ENCODE data around the gene RHOF. TPM values are rescaled to one million over a fixed set of nuclear protein-coding genes. Genes with fewer than 3 reads are reported as not detected.
A peak's percentile ranks its signal among the peaks of the same experiment; 100 is the strongest.

The RHOF gene
- total RNA-seq, 2 donors from 2014 or later, result 103 to 123 TPM

DNA sequence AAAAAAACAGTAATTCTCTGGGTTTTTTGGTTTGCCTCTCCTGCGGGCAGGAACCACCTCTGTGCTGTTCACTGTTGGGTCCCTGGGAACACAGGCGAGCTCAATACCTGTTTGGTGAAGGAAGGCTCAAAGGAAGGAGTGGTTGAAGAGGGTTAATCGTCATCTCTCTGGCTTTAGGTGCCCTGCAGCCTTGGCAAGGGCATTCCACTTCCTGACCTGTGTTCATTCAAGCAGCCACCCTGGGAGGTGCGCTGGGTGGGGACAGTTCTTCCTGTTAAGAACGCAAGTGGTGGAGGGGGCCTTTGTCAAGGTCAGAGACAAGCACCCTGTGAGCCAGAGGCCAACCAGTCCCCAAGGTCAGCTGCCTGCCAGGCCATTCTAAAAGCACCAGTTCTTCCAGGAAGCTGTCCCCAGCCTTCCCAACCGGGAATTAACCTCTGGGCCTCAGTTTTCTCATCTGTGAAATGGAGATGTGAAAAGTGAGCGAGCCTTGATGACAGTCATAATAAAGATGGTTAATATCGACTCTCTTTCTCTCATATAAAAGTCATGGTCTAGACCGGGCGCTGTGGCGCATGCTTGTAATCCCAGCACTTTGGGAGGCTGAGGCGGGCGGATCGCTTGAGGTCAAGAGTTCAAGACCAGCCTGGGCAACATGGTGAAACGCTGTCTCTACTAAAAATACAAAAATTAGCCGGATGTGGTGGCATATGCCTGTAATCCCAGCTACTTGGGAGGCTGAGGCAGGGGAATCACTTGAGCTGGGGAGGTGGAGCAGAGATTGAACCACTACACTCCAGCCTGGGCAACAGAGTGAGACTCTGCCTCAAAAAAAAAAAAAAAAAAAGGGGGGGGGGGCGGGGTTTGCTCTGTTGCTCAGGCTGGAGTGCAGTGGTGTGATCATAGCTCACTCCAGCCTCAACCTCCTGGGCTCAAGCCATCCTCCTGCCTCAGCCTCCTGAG, 6.1 kb downstream of the RHOF start:
- ATAC-seq (replicated peaks), result no peak
- peaks cover 40% of the 10 kb centered on the region for H3K4me1 Mint-ChIP-seq
- no peaks in the 10 kb centered on the region for H3K9me3 Mint-ChIP-seq
- peak overlapping the region; percentile 98 for H3K27ac Mint-ChIP-seq
- H3K27me3 Mint-ChIP-seq, result no peaks in the 10 kb centered on the region
- peaks cover 93% of the 10 kb centered on the region for H3K36me3 Mint-ChIP-seq (ENCODE audit: low read depth)
- peak overlapping the region; percentile 94 for H3K4me3 Mint-ChIP-seq

DNA sequence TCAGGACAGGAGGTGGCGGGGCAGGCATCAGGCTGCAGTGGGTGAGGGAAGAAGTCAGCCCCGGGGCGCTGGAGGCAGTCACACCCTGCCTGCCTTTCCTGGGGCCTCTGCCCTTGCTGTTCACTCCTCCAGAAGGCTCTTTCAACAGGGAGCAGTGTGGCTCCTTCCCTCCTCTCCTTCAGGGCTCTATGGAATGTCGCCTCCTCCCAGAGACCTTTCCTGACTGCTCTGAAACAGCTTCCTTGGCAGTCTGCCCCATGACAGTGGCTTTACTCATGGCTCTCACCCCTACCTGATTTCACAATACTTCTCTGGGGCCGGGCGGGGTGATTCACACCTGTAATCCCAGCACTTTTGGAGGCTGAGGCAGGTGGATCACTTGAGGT, 7.1 kb downstream of the RHOF start:
- Mint-ChIP-seq H3K4me3 (peak overlapping the region; percentile 94), H3K36me3 (ENCODE audit: low read depth) (peaks cover 93% of the 10 kb centered on the region), H3K27me3 (no peaks in the 10 kb centered on the region), H3K9me3 (no peaks in the 10 kb centered on the region), H3K4me1 (peaks cover 44% of the 10 kb centered on the region), H3K27ac (peak overlapping the region; percentile 98)
- no peak for ATAC-seq (replicated peaks)

DNA sequence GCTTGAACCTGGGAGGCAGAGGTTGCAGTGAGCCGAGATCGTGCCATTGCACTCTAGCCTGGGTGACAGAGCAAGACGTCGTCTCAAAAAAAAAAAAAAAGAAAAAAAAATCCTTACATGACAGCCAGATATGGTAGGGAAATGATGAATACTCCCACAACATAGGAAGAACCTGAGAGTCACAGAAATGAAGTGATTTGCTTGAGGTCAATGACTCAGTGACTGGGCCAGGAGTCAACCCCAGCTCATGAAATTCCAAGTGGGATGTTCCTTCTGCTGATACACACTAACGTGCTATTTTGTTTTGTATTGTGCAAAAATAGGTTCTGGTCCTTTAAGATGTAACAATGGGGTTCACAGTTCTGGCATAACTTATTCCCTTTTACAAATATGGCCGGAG, 9.0 kb downstream of the RHOF start:
- peaks cover 93% of the 10 kb centered on the region for H3K36me3 Mint-ChIP-seq (ENCODE audit: low read depth)
- H3K9me3 Mint-ChIP-seq, result no peaks in the 10 kb centered on the region
- peaks cover 35% of the 10 kb centered on the region for H3K4me1 Mint-ChIP-seq
- H3K27me3 Mint-ChIP-seq, result no peaks in the 10 kb centered on the region
- peak overlapping the region; percentile 79 for H3K27ac Mint-ChIP-seq
- H3K4me3 Mint-ChIP-seq, result peak overlapping the region; percentile 74
- ATAC-seq (replicated peaks), result peak; percentile 47

DNA sequence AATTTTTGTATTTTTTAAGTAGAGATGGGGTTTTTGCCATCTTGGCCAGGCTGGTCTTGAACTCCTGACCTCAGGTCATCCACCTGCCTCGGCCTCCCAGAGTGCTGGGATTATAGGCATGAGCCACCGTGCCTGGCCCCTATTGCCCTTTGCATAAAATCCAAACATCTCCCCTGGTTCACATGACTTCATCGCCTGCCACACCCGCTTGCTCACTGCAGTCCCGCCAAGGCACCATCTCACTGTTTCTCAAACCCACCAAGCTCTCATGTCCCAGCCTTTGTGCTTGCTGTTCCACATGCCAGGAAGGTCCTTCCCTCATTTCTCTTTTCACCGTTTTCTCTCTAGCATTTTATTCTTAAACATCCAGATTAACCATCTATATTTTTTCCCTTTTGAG, 9.7 kb downstream of the RHOF start:
- peak overlapping the region; percentile 79 for H3K27ac Mint-ChIP-seq
- H3K4me3 Mint-ChIP-seq, result peak overlapping the region; percentile 74
- H3K4me1 Mint-ChIP-seq, result peaks cover 35% of the 10 kb centered on the region
- no peaks in the 10 kb centered on the region for H3K9me3 Mint-ChIP-seq
- H3K27me3 Mint-ChIP-seq, result no peaks in the 10 kb centered on the region
- no peak for ATAC-seq (replicated peaks)
- peaks cover 93% of the 10 kb centered on the region for H3K36me3 Mint-ChIP-seq (ENCODE audit: low read depth)

DNA sequence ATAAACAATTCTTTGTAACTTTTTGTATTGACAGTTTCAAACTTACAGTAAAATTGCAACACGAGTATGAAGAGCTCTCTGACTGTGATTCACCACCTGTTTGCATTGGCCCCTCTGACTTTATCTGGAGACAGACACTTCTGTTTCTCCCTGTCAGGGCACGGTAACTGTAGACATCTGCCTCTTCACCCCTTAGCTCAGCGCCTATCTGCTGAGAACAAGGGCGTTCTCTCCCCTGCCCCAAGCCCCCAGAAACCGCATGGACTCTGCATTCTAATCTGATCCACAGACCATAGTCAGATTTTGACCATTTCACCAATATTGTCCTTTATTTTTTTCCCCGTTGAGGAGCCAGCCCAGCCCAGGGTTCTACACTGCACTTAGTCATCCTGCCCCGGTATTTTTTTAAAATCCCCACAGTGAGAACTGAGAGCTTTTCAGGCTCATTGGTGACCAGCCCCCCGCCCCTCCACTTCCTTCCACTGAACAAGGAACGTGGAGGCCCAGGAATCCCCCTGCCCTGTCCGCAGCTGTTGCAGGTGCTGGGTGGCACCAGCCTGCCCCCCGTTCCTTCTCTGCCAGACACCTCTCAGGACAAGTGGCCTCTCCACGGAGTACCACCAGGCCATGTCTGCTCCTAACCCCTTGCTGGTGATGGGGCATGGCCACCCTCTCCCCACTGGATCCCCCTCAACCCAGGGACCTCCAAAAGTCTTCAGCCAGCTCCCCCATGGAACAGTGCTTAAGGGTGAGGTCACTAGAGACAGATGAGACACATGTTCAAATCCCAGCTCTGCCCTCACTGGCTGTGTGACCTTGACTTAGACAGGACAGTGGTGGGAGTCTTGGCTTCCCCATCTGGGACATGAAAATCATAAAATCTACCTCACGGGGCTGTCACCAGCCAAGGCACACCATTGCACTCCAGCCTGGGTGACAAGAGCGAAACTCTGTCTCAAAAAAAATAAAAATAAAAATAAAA, 11.2 kb downstream of the RHOF start:
- ATAC-seq (replicated peaks), result peak; percentile 77
- Mint-ChIP-seq H3K27me3 (no peaks in the 10 kb centered on the region), H3K9me3 (no peaks in the 10 kb centered on the region), H3K36me3 (ENCODE audit: low read depth) (peaks cover 88% of the 10 kb centered on the region), H3K4me1 (peaks cover 31% of the 10 kb centered on the region), H3K27ac (peak overlapping the region; percentile 87), H3K4me3 (peak overlapping the region; percentile 74)

DNA sequence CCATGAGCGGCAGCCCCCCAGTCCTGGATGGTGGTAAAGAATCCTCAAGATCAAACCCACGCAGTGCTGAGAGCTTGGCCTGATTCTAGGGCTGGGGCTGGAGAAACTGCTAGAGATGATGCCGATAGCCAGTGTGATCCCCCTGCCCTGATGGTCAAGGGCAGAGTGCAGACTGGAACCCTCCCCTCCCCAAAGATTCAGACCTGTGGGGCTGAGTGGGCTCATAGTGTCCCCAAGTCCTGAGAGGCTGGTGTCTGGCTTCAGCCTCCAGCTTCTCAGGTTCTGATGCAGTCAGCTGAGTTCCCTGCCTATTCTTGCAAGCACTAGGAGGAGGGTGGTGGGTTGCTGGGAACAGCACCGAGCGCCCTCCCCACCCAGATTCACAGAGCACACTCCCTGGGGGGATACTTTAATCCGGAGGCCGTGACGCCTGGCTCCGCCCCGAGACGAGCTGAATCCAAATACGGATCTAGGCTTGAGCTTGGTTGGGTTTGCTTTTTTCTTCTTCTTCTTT, 11.9 kb downstream of the RHOF start:
- Mint-ChIP-seq H3K4me1 (peaks cover 25% of the 10 kb centered on the region), H3K27ac (peak overlapping the region; percentile 87), H3K4me3 (peak overlapping the region; percentile 74), H3K36me3 (ENCODE audit: low read depth) (peaks cover 80% of the 10 kb centered on the region), H3K27me3 (no peaks in the 10 kb centered on the region), H3K9me3 (no peaks in the 10 kb centered on the region)
- ATAC-seq (replicated peaks), result peak; percentile 1

DNA sequence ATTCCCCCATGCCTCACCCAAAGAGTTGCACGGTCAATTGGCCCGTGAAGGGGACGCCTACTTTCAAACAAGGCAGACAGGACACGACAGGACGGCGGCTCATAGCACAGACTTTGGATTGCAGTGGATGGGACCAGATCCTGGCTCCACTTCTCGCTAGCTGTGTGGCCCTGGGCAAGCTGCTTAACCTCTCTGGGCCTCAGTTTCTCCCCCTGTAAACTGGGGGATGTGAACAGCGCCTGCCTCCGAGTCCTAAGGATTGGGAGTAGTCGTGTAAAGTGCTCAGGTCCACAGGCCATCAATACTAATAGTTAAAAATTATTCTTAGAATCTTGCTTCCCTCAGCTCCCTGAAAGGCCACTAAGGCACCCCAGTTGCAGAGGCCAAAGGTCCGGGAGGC, 13.1 kb downstream of the RHOF start:
- H3K36me3 Mint-ChIP-seq (ENCODE audit: low read depth), result peaks cover 72% of the 10 kb centered on the region
- H3K4me1 Mint-ChIP-seq, result peaks cover 21% of the 10 kb centered on the region
- H3K4me3 Mint-ChIP-seq, result no peak overlapping the region
- ATAC-seq (replicated peaks), result no peak
- H3K27ac Mint-ChIP-seq, result peak overlapping the region; percentile 65
- no peaks in the 10 kb centered on the region for H3K27me3 Mint-ChIP-seq
- no peaks in the 10 kb centered on the region for H3K9me3 Mint-ChIP-seq

DNA sequence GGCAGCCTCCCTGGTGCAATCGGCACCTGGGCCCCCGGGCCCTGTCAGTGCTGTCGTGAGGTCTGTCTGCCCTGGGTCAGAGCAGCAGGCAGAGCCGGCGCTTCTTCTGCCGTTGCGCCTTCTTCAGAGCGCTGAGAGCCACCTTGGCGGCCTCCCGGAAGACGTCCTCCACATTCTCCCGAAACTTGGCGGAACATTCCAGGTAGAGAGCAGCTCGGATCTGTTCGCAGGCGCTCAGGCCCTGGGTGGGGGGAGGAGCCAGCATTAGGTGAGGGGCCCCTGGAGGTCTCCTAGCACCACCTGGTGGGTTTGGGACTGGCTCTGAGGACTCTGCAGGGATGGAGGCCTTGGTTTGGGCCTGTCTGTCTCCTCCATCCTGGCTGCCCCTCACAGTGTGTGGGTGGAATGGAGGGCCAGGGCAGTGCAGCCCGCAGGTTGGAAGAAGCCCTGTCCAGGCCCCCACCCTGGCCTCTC, 14.0 kb downstream of the RHOF start:
- Mint-ChIP-seq H3K4me3 (no peak overlapping the region), H3K27ac (no peak overlapping the region), H3K9me3 (no peaks in the 10 kb centered on the region), H3K27me3 (no peaks in the 10 kb centered on the region), H3K36me3 (ENCODE audit: low read depth) (peaks cover 66% of the 10 kb centered on the region), H3K4me1 (peaks cover 16% of the 10 kb centered on the region)
- no peak for ATAC-seq (replicated peaks)

DNA sequence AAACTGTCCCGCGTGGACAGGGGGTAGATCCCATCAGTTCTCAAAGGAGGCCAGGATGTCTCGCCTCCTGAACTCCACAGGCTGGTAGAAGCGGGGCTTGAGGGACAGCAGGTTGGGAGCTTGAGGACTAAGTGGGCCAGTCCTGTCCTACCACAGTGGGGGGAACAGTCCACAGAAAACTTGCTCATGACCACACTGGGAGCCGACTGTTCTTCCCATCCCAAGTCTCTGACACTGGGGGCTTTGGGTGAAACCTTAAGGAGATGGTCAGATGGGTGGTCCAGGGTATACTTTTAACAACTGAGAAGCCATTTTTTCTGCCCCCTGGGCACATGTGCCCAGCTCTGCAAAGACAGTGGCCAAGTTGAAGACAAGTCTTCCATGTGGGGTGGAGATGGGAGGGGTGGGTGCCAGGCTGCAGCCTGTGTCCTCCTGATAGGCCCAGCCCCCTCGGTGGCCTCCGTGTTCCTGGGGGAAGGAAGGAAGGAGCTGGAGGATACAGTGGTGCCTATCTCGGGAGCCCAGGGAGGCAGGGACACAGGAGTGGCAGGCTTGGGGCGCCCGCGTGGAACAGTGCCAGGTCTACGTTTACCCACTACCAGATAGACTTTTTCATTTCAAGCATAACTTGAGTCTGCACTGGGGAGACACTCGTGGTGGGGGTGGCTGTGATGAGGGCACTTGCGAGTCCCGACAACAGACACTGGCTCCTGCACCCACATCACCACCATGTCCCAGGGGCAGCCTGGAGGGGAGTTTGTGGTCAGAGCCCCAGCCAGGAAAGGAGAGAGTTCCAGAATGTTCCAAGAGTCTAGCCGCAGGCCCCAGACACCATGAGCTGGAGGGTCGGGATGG, 14.7 kb downstream of the RHOF start:
- Mint-ChIP-seq H3K4me3 (no peak overlapping the region), H3K27ac (peak overlapping the region; percentile 77), H3K4me1 (peaks cover 12% of the 10 kb centered on the region), H3K36me3 (ENCODE audit: low read depth) (peaks cover 63% of the 10 kb centered on the region), H3K9me3 (no peaks in the 10 kb centered on the region), H3K27me3 (no peaks in the 10 kb centered on the region)
- ATAC-seq (replicated peaks), result no peak

DNA sequence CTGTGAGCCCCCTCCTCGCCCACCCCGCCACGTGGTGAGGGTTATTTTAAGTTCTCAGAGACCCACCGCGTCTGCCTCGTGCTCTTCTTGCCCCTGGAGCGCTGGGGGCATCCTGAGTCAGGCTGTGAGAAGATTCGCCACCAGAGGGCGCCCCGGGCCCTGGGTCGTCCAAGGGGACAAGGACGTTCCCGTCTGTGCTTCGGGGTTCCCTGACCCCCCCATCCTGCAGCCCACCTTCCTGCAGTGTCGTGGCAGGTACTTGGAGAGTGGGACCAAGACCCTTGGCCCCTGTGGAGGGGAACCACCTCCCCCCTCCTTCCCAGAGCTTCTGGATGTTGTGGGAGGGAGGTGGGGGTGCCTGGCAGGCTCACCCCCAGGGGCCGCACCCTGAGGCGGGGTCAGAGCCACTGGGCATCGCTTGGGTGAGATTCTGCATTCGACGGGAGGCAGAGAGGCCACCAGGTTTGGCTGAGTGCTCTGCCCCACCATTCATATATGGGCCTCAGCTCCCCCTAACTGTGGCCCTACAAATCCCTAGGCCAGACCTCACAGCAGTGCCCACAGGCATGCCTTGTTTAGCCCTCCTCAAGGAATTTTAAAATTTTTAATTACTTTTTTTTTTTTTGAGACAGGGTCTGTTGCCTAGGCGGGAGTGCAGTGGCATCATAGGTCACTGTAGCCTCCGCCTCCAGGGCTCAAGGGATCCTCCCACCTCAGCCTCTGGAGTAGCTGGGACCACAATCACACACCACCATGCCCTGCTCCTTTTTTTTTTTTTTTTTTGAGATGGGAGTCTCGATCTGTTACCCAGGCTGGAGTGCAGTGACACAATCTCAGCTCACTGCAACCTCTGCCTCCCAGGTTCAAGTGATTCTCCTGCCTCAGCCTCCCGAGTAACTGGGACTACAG, 17.0 kb downstream of the RHOF start:
- Mint-ChIP-seq H3K36me3 (ENCODE audit: low read depth) (peaks cover 42% of the 10 kb centered on the region), H3K27ac (no peak overlapping the region), H3K27me3 (no peaks in the 10 kb centered on the region), H3K4me3 (no peak overlapping the region), H3K4me1 (no peaks in the 10 kb centered on the region), H3K9me3 (no peaks in the 10 kb centered on the region)
- peak; percentile 75 for ATAC-seq (replicated peaks)

DNA sequence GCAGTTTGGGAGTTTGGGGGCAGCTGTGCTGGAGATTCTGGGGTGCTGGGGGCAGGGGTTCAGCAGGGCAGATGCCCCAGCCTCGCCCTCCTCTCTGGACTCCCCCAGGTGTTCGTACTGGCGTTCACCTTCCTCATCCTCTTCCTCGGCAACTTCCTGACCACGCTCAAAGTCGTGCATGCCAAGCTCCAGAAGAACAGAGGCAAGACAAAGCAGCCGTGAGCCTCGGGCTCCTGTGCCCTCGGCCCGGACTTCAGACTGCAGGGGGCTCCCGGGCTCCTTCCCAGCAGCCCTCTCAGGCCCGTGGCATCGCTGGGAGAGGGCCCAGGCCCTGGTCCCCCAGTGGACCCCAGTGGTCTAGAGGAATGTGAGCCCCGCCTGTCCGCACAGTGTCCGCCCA, 18.0 kb downstream of the RHOF start:
- H3K9me3 Mint-ChIP-seq, result no peaks in the 10 kb centered on the region
- no peak for ATAC-seq (replicated peaks)
- H3K36me3 Mint-ChIP-seq (ENCODE audit: low read depth), result peaks cover 32% of the 10 kb centered on the region
- no peak overlapping the region for H3K4me3 Mint-ChIP-seq
- no peaks in the 10 kb centered on the region for H3K4me1 Mint-ChIP-seq
- H3K27me3 Mint-ChIP-seq, result no peaks in the 10 kb centered on the region
- no peak overlapping the region for H3K27ac Mint-ChIP-seq

DNA sequence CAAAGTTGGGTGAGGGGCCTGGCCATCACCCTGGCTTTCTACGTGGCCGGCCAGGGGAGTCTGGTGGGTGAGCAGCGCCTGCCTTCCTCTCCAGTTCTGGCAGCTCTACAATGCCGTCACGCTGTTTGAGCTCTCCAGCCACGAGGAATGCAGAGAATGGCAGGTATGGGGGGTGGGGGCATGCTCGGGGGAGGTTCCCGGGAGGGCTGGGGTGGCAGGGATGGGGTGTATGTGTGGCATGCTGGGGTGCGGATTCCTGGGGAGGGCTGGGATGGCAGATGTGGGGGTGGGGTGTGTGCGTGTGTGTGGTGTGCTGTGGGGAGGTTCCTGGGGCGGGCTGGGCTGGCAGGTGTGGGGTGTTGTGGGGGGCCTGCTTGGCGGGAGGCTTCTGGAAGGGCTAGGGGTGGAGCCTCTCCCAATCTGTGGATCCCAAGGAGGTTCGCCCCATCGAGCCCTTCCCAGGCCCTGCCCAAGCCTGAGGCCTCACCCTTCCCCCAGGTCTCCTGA, 18.5 kb downstream of the RHOF start:
- Mint-ChIP-seq H3K27me3 (no peaks in the 10 kb centered on the region), H3K27ac (peak overlapping the region; percentile 58), H3K4me3 (no peak overlapping the region), H3K9me3 (no peaks in the 10 kb centered on the region), H3K36me3 (ENCODE audit: low read depth) (peaks cover 27% of the 10 kb centered on the region), H3K4me1 (no peaks in the 10 kb centered on the region)
- no peak for ATAC-seq (replicated peaks)
